HepG2 (cell line): ENCODE results near the gene NFILZ. TPM values are rescaled to one million over a fixed set of nuclear protein-coding genes. Genes with fewer than 3 reads are reported as not detected.

Source experiments
- EZH2 ChIP-seq: conservative IDR thresholded peaks from 2 replicates; pipeline ENCODE4 v1.6.1; 2012; ENCODE audit warnings: mild to moderate bottlenecking, low read depth, low read length, moderate library complexity
- HMGXB3 ChIP-seq: sonication (generic); formaldehyde crosslinking; IDR thresholded peaks from 2 replicates; pipeline ENCODE4 v1.4.0; 2020; ENCODE audit warnings: missing genetic modification reagents, borderline replicate concordance
- KAT7 ChIP-seq: IDR thresholded peaks from 2 replicates; pipeline ENCODE4 v1.6.1; 2018; ENCODE audit warnings: borderline replicate concordance, missing compliant biosample characterization
- MBD4 ChIP-seq: IDR thresholded peaks from 2 replicates; pipeline ENCODE4 v1.6.1; 2012; ENCODE audit warnings: low read length, inconsistent platforms, borderline replicate concordance
- POLR2A ChIP-seq, 2 experiments: IDR thresholded peaks; 2 replicates each; pipeline ENCODE4 v1.6.1; 2011; ENCODE audit warnings: low read depth in 2 of 2, low read length in 2 of 2, mild to moderate bottlenecking in 1 of 2, moderate library complexity in 1 of 2; ENCODE audit not compliant: insufficient read depth in 1 of 2
- RFXANK ChIP-seq: IDR thresholded peaks from 2 replicates; pipeline ENCODE4 v1.6.1; 2016
- SP2 ChIP-seq: sonication (generic); formaldehyde crosslinking; IDR thresholded peaks from 2 replicates; pipeline ENCODE4 v1.5.1; 2020; ENCODE audit warnings: mild to moderate bottlenecking, missing genetic modification reagents
- SP4 ChIP-seq: sonication (generic); formaldehyde crosslinking; IDR thresholded peaks from 2 replicates; pipeline ENCODE4 v1.8.1; 2023; ENCODE audit warnings: mild to moderate bottlenecking, missing genetic modification reagents
- TARDBP ChIP-seq: sonication (generic); formaldehyde crosslinking; IDR thresholded peaks from 2 replicates; pipeline ENCODE4 v1.8.0; 2022; ENCODE audit warnings: mild to moderate bottlenecking, missing genetic modification reagents
- ZNF318 ChIP-seq: sonication (generic); formaldehyde crosslinking; IDR thresholded peaks from 2 replicates; pipeline ENCODE4 v1.4.0; 2020; ENCODE audit warnings: mild to moderate bottlenecking, missing genetic modification reagents
- ZNF441 ChIP-seq: sonication (generic); formaldehyde crosslinking; IDR thresholded peaks from 2 replicates; pipeline ENCODE4 v1.7.0; 2021; ENCODE audit warnings: missing genetic modification reagents, borderline replicate concordance
- ZNF564 ChIP-seq: sonication (generic); formaldehyde crosslinking; IDR thresholded peaks from 2 replicates; pipeline ENCODE4 v1.8.1; 2023; ENCODE audit warnings: mild to moderate bottlenecking, missing genetic modification reagents
- ZNF572 ChIP-seq: sonication (generic); formaldehyde crosslinking; IDR thresholded peaks from 2 replicates; pipeline ENCODE4 v1.5.1; 2020; ENCODE audit warnings: mild to moderate bottlenecking, missing genetic modification reagents
- ZNF691 ChIP-seq: sonication (generic); formaldehyde crosslinking; IDR thresholded peaks from 2 replicates; pipeline ENCODE4 v1.4.0; 2020; ENCODE audit warnings: missing genetic modification reagents, low read depth, mild to moderate bottlenecking, borderline replicate concordance
- polyA plus RNA-seq, 8 experiments: library from polyadenylated mRNA; depleted of rRNA in 3 of 8; stranded (reverse) in 7 of 8; unstranded in 1 of 8; fragments of >200 nt; fragmentation: Illumina TruSeq in 4 of 8; extraction: Trizol in 4 of 8; gene quantifications; 2 replicates each; pipeline versions ENCODE4 v1.2.1 to v1.2.3, GENCODE V29; 2011 to 2016; ENCODE audit warnings: low read depth in 4 of 8, missing spikeins in 1 of 8, mixed read lengths in 1 of 8; ENCODE audit not compliant: insufficient read depth in 1 of 8
- total RNA-seq, 5 experiments: library from RNA; depleted of rRNA; stranded (reverse); fragments of >200 nt; fragmentation: Illumina TruSeq; extraction: Trizol; gene quantifications; 2 replicates each; pipeline ENCODE4 v1.2.3, GENCODE V29; 2016; ENCODE audit warnings: low read depth in 1 of 5

The NFILZ gene
- total and polyA plus RNA-seq, 2 of the 13 experiments (the other 11 are each of a cell fraction or from before 2014, with no cell fraction given) = not detected

- TF ChIP-seq ZNF318 (CRISPR knock-in tag) = 0 out of 2 replicates have a peak, but pooled peaks have one; percentile 79
- no peak for TF ChIP-seq POLR2A (IDR thresholded peaks at IDR 0.05; ENCODE audit: insufficient read depth in 1 of 2, low read depth in 2 of 2, low read length in 2 of 2)
- TF ChIP-seq ZNF572 = no peak
- no peak for TF ChIP-seq SP2
- no peak for TF ChIP-seq ZNF441
- TF ChIP-seq HMGXB3 = no peak
- TF ChIP-seq EZH2 = peak; percentile 80; the same call in 1 of the 2 replicates
- TF ChIP-seq SP4 (CRISPR knock-in tag) = no peak
- TF ChIP-seq TARDBP (CRISPR knock-in tag) = 0 out of 2 replicates have a peak, but pooled peaks have one; percentile 32
- TF ChIP-seq MBD4 = no peak
- TF ChIP-seq ZNF691 (CRISPR knock-in tag) = 0 out of 2 replicates have a peak, but pooled peaks have one; percentile 38
- 0 out of 2 replicates have a peak, but pooled peaks have one; percentile 20 for TF ChIP-seq KAT7 (CRISPR knock-in tag)
- no peak for TF ChIP-seq RFXANK
- TF ChIP-seq ZNF564 = no peak
Observed at GRCh38 chr19:8610041-8610935, 20.1 kb upstream of the NFILZ start, which contains the start of gene ADAMTS10 (continued).
